GM12878 (cell line): ENCODE data around the gene ISM1.

ENCODE experiments used
- EP300 ChIP-seq, 2 experiments: fragments of 150-350 bp in 1 of 2; IDR thresholded peaks; 2 replicates each; pipeline ENCODE4 v1.6.1; 2011 to 2012; ENCODE audit warnings: low read depth in 2 of 2, low read length in 2 of 2, borderline replicate concordance in 1 of 2, improper control_type of control experiment in 1 of 2, inconsistent platforms in 1 of 2; ENCODE audit not compliant: control insufficient read depth in 1 of 2
- GABPA ChIP-seq: IDR thresholded peaks from 2 replicates; pipeline ENCODE4 v1.6.1; 2014; ENCODE audit warnings: antibody characterized with exemption, low read depth, mild to moderate bottlenecking, inconsistent platforms
- TF ChIP-seq, protein P1 (sequence below), 3 experiments: IDR thresholded peaks in 2 of 3; conservative IDR thresholded peaks in 1 of 3; 2 replicates each; pipeline ENCODE4 v1.5.1; 2011; ENCODE audit warnings: low read depth in 3 of 3, low read length in 3 of 3, mild to moderate bottlenecking in 3 of 3, control low read depth in 2 of 3, moderate library complexity in 2 of 3, inconsistent platforms in 1 of 3, mixed read lengths in 1 of 3; ENCODE audit not compliant: control insufficient read depth in 2 of 3, insufficient read depth in 1 of 3; ENCODE audit errors: extremely low read depth in 1 of 3

DNA sequence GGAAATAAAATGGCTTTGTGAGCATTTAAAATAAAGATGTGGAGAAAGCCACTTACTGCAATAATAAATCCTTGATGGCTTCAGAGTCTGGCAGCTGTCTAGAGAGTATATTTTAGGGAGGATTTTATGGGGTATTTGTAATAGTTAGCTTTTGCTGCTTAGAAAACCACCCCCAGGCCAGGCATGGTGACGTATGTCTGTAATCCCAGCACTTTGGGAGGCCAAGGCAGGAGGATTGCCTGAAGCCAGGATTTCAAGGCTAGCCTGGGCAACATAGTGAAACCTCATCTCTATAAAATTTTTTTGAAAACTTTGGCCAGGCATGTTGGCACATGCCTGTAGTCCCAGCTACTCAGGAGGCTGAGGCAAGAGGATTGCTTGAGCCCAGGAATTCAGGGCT is 63.8 kb downstream of the ISM1 start:
- TF ChIP-seq EP300 (IDR thresholded peaks at IDR 0.05; ENCODE audit: borderline replicate concordance in 1 of 2, control insufficient read depth in 1 of 2, low read depth in 2 of 2, low read length in 2 of 2) (no peak), GABPA (no peak)
- TF ChIP-seq, protein P1, sequence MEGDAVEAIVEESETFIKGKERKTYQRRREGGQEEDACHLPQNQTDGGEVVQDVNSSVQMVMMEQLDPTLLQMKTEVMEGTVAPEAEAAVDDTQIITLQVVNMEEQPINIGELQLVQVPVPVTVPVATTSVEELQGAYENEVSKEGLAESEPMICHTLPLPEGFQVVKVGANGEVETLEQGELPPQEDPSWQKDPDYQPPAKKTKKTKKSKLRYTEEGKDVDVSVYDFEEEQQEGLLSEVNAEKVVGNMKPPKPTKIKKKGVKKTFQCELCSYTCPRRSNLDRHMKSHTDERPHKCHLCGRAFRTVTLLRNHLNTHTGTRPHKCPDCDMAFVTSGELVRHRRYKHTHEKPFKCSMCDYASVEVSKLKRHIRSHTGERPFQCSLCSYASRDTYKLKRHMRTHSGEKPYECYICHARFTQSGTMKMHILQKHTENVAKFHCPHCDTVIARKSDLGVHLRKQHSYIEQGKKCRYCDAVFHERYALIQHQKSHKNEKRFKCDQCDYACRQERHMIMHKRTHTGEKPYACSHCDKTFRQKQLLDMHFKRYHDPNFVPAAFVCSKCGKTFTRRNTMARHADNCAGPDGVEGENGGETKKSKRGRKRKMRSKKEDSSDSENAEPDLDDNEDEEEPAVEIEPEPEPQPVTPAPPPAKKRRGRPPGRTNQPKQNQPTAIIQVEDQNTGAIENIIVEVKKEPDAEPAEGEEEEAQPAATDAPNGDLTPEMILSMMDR (IDR thresholded peaks at IDR 0.05 in 2 of 3, conservative IDR thresholded peaks at IDR 0.05 in 1 of 3; ENCODE audit: control insufficient read depth in 2 of 3, extremely low read depth in 1 of 3, insufficient read depth in 1 of 3, low read depth in 3 of 3, low read length in 3 of 3), result no peak
